H7 (cell line): Measurements from ENCODE around the gene C1QTNF1. TPM values are rescaled to one million over a fixed set of nuclear protein-coding genes. Genes with fewer than 3 reads are reported as not detected.
"Not testable (repeated sequence)": the region's sequence is repeated elsewhere in the genome, so short reads cannot be mapped to it uniquely, and the experiment has no call there.

Source experiments
- DNase-seq: peaks from one replicate; pipeline ENCODE4 v3.0.0; 2012
- H3K27me3 ChIP-seq: 2 replicates; pipeline ENCODE4 v1.6.0; 2011; ENCODE audit warnings: mild to moderate bottlenecking, low read length; ENCODE audit not compliant: control insufficient read depth, insufficient read depth
- H3K36me3 ChIP-seq: replicated peaks from 2 replicates; pipeline ENCODE4 v1.5.1; 2011; ENCODE audit warnings: low read length; ENCODE audit not compliant: control insufficient read depth, insufficient read depth
- H3K4me3 ChIP-seq: 2 replicates; pipeline ENCODE4 v1.5.1; 2011; ENCODE audit warnings: low read depth, mild to moderate bottlenecking, control low read depth, low read length, moderate library complexity; ENCODE audit not compliant: insufficient read depth
- total RNA-seq: library from RNA; depleted of rRNA; stranded (reverse); fragments of >200 nt; shearing (Covaris generic); gene quantifications from 2 replicates; pipeline ENCODE4 v1.2.3, GENCODE V29; 2014

C1QTNF1 gene
- total RNA-seq, 1 experiment from 2014 or later = 0.28 TPM

DNA sequence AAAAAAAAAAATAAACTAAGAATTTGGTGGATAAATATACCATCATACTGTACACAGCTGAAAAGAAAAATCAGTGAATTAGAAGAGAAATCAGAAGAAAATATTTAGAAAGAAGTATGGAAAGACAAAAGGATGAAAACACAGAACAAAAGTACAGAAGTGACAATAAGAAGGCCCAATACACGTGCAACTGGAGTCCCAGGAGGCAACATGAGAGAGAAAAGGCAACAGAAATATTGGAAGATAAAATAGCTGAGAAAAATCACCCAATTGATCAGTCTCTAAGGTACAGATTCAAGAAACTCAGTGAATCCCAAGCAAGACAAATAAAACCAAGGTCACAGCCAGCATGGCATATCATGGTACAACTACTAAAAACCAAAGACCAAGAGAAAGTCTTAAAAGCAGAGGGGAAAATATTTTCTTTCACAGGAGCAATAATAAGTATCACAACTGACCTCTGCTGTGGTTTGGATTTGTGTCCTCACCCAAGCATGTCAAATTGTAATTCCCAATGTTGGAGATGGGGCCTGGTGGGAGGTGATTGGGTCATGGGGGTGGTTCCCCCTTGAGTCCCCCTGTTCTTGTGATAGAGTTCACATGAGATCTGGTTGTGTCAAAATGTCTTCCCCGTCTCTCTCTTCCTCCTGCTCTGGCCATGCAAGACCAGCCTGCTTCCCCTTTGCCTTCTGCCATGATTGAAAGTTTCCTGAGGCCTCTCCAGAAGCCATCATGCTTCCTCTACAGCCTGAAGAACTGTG is 30.4 kb downstream of the C1QTNF1 start:
- no peaks in the 10 kb centered on the region for H3K36me3 ChIP-seq
- no peaks in the 10 kb centered on the region for H3K27me3 ChIP-seq
- DNase-seq = no peak
- no peak overlapping the region for H3K4me3 ChIP-seq

DNA sequence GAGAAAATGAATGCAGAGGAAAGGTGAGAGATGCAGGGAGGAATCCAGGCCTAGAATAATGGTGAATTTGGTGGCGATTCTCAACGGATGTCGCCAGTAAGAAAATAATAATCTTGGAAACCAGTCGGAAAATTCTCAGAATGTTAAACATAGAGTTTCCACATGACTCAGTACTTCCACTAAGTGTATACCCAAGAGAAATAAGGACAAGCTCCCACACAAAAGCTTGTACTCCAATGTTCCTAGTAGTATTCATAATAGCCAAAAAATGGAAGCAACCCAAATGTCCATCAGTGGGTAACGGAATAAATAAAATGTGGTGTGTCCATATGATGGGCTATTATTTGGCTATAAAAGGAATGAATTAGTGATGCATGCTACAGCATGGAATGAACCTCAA is 31.2 kb downstream of the C1QTNF1 start:
- Histone ChIP-seq H3K4me3 (no peak overlapping the region), H3K36me3 (no peaks in the 10 kb centered on the region), H3K27me3 (no peaks in the 10 kb centered on the region)
- DNase-seq = no peak

DNA sequence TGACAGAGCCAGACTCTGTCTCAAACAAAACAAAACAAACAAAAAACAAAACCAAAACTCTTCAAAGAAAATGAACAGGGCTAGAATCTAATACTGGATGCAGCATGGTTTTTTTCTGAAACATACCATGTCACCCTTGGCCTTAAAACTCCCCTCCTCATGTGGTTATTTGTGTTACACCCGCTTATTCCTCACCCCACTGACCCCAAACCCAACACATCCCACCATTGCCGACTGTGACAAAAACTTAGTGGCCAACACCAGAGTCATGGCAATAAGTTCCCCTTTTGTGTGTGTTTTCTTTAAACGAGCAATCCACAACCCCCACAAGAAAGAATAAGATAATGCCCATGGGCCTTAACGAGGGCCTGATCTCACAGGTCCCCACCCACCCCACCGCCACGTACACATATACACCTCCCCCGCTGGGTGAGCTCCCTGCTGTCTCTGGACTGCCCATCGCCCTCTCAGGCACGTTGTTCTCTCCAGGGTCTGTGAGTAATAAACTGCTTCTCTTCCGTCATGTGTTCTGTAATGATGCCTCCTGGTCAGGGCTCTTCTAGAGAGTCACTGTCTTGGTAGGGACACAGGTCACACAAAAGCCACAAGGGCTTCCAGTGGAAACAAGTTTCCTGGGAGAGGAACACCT is 33.9 kb downstream of the C1QTNF1 start:
- H3K36me3 ChIP-seq = no peaks in the 10 kb centered on the region

DNA sequence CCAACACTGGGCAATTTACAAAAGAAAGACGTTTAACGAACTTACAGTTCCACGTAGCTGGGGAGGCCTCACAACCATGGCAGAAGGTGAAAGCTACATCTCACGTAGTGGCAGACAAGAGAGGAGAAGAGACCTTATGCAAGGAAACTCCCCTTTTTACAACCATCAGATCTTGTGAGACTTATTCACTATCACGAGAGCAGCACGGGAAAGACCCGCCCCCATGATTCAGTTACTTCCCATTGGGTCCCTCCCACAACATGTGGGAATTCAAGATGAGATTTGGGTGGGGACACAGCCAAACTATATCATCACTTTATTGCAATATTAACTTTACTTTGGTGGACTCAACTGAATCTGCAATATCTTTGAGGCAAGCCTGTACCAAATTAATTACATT is 38.7 kb downstream of the C1QTNF1 start:
- H3K27me3 ChIP-seq = no peaks in the 10 kb centered on the region; the same call in 1 of the 2 replicates
- no peak overlapping the region for H3K4me3 ChIP-seq
- no peak for DNase-seq
- H3K36me3 ChIP-seq = no peaks in the 10 kb centered on the region

More for the DNA sequence above, 33.9 kb downstream of the C1QTNF1 start:
- no peak for DNase-seq
- Histone ChIP-seq H3K27me3 (no peaks in the 10 kb centered on the region), H3K4me3 (no peak overlapping the region)

- Histone ChIP-seq H3K4me3 (no peak overlapping the region), H3K27me3 (no peaks in the 10 kb centered on the region; the same call in 1 of the 2 replicates), H3K36me3 (no peaks in the 10 kb centered on the region)
- DNase-seq = no peak
These were observed 40.1 kb downstream of the C1QTNF1 start for GRCh38 chr17:79064026-79064425.

GRCh38 chr17:79065105-79065670 is 41.2 kb downstream of the C1QTNF1 start:
- peak; percentile 75 for DNase-seq
- Histone ChIP-seq H3K4me3 (no peak overlapping the region), H3K27me3 (no peaks in the 10 kb centered on the region; the same call in 1 of the 2 replicates), H3K36me3 (no peaks in the 10 kb centered on the region)

DNA sequence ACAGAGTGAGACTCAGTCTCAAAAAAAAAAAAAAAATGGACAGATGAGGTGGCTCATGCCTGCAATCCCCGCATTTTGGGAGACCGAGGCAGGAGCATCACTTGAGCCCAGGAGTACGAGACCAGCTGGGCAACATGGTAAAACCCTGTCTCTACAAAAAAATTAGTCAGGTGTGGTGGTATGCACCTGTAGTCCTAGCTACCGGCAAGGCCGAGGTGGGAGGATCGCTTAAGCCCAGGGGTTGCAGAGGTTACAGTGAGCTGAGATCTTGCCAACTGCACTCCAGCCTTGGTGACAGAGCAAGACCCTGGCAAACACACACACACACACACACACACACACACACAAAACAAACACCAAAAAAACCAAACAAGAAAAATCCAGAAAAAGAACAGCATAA is 43.0 kb downstream of the C1QTNF1 start:
- H3K4me3 ChIP-seq = no peak overlapping the region
- no peaks in the 10 kb centered on the region for H3K36me3 ChIP-seq
- DNase-seq = no peak
- no peaks in the 10 kb centered on the region; the same call in 1 of the 2 replicates for H3K27me3 ChIP-seq

DNA sequence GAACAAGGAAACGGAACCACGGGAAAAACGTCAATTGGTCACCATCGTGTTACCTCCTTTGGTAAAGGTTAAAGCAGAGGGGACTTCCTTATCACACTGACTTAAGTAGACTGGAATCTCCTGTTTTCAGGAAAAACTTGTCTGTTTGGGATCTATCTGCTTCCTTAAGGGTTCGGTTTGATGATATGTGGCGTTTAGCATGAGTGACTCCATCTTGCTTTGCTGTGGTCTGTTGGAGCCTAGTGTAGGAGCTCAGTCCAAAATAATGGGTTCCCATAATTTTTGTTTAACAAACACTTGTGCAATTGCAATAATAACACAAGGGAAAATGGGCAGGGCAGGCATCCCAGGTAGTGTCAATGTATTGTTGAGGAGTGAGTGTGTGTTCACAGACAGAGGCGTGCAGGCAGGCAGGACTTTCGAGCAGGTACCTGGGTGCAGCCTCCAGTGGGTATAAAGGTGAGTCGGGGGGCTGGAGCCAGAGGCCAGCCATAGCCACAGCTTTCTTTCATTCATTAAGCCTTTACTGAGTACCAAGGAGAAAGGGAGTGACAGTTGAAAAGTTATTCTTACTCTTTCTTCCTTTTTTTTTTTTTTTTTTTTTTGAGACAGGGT is 46.4 kb downstream of the C1QTNF1 start:
- no peak for DNase-seq
- Histone ChIP-seq H3K36me3 (no peaks in the 10 kb centered on the region), H3K4me3 (no peak overlapping the region), H3K27me3 (peaks cover 1% of the 10 kb centered on the region)

- DNase-seq = no peak
- no peaks in the 10 kb centered on the region for H3K36me3 ChIP-seq
- peaks cover 3% of the 10 kb centered on the region; the same call in 1 of the 2 replicates for H3K27me3 ChIP-seq
- no peak overlapping the region for H3K4me3 ChIP-seq
These were observed 47.3 kb downstream of the C1QTNF1 start for GRCh38 chr17:79071161-79071740.

DNA sequence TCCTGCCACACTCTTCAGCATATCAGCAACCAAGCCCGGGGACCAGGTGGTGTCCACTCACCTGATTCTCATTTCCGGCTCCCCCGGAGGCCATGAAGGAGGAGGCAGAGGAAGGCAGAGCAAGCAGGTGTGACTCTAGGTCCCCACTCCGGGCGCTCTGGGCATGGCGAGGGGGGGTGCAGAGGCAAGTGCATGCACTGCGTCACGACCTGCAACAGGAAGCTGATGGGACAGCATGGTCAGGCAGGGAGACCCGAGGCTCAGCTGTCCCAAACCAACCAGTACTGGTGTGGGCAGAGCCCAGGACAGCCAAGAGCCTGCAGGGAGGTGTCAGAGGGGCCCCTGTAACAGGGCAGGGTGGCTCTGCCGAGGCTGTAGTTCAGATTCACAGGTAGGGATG is 48.6 kb downstream of the C1QTNF1 start:
- Histone ChIP-seq H3K36me3 (no peaks in the 10 kb centered on the region), H3K4me3 (no peak overlapping the region), H3K27me3 (peaks cover 3% of the 10 kb centered on the region; the same call in 1 of the 2 replicates)
- peak; percentile 37 for DNase-seq

DNA sequence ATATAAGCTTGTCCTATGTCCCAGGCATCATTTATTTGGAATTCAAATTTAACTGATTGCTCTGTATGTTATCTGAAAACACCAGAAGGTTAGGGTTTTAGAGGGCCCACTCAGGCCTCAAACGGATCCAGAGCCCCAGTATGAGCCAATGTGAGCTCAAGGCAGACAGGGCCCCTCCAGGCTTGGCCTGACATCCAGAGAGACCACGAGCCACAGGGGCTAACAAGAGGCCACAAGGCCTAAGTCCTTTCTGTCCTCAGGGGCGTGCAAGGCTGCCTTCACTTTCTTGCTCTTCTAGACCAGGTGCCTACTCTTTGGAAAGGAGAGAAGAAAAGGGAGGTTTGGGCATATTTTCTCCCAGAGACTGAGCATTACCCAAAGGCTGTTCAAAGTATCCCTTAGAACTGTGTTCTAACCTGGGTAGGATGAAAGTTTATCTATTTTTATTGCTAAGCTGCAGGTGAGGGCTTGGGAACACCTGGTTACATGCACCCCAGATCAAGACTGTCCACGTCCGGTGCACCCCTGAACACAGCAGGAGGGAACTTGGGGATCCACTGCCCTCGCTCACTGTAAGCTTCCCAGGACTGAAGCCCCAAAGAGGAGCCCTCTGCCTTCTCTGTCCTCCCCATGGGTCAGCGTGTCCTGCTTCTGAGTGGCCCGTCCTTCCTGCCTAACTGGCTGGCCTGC is 49.2 kb downstream of the C1QTNF1 start:
- H3K36me3 ChIP-seq = no peaks in the 10 kb centered on the region
- H3K4me3 ChIP-seq = no peak overlapping the region
- no peak for DNase-seq
- peaks cover 3% of the 10 kb centered on the region; the same call in 1 of the 2 replicates for H3K27me3 ChIP-seq

- DNase-seq = no peak
- no peak overlapping the region for H3K4me3 ChIP-seq
- peaks cover 2% of the 10 kb centered on the region; the same call in 1 of the 2 replicates for H3K36me3 ChIP-seq
- peaks cover 3% of the 10 kb centered on the region; the same call in 1 of the 2 replicates for H3K27me3 ChIP-seq
These were observed 49.7 kb downstream of the C1QTNF1 start for GRCh38 chr17:79073706-79074088.

DNA sequence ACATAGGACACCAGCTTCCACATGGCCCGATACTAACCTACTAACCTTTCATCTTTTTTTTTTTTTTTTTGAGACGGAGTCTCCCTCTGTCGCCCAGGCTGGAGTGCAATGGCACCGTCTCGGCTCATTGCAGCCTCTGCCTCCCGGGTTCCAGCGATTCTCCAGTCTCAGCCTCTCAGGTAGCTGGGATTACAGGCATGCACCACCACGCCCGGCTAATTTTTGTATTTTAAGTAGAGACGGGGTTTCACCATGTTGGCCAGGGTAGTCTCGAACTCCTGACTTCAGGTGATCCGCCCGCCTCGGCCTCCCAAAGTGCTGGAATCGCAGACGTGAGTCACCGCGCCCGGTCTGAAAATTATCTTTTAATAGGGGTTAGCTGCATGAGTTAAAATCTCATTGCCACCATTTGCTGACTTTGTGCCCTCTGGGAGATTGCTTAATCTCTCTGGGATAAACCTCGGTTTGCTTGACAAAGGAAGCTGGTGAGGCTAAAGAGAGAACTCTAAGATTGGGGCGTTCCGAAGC is 50.2 kb downstream of the C1QTNF1 start:
- H3K4me3 ChIP-seq, H3K27me3 ChIP-seq, H3K36me3 ChIP-seq, DNase-seq: not testable (repeated sequence)
